ENCODE data around the gene ARL2.

The ARL2 gene

GRCh38 chr11:65064847-65065240 lies 50.9 kb downstream of the ARL2 start:
- H3K9me3 ChIP-seq (ENCODE audit: control insufficient read depth, insufficient read depth, low read length), result no peaks in the 10 kb centered on the region
- H3K9me2 ChIP-seq (replicated peaks; ENCODE audit: control insufficient read depth, low read length), result no peaks in the 10 kb centered on the region
- peaks cover 15% of the 10 kb centered on the region for H3K4me1 ChIP-seq (ENCODE audit: control insufficient read depth, low read length)
- no peak overlapping the region for H3K4me3 ChIP-seq (ENCODE audit: low read length)
- no peaks in the 10 kb centered on the region for H4K20me1 ChIP-seq (ENCODE audit: control insufficient read depth, insufficient read depth, low read depth, low read length)
- no peak overlapping the region for H3K4me2 ChIP-seq (ENCODE audit: low read length)
- H3K27ac ChIP-seq (ENCODE audit: low read depth, low read length), result no peak overlapping the region
- no peaks in the 10 kb centered on the region; the same call in 1 of the 2 replicates for H3K27me3 ChIP-seq (ENCODE audit: control insufficient read depth, low read length)
- no peak for TF ChIP-seq CTCF (IDR thresholded peaks at IDR 0.05; ENCODE audit: low read depth, low read length, poor library complexity, severe bottlenecking)
- no peak for TF ChIP-seq EZH2phosphoT487 (IDR thresholded peaks at IDR 0.05; ENCODE audit: borderline replicate concordance, low read length)
- H3K36me3 ChIP-seq (ENCODE audit: control insufficient read depth, low read length), result no peaks in the 10 kb centered on the region
- H3K79me2 ChIP-seq (ENCODE audit: control insufficient read depth, low read length), result no peaks in the 10 kb centered on the region
- no peaks in the 10 kb centered on the region for H3F3A ChIP-seq (ENCODE audit: control insufficient read depth, insufficient read depth)

- no peaks in the 10 kb centered on the region for H3K79me2 ChIP-seq (ENCODE audit: control insufficient read depth, low read length)
- no peaks in the 10 kb centered on the region for H3K36me3 ChIP-seq (ENCODE audit: control insufficient read depth, low read length)
- no peak overlapping the region for H3K4me3 ChIP-seq (ENCODE audit: low read length)
- TF ChIP-seq CTCF (IDR thresholded peaks at IDR 0.05; ENCODE audit: low read depth, low read length, poor library complexity, severe bottlenecking), result no peak
- TF ChIP-seq EZH2phosphoT487 (IDR thresholded peaks at IDR 0.05; ENCODE audit: borderline replicate concordance, low read length), result no peak
- H3K27ac ChIP-seq (ENCODE audit: low read depth, low read length), result no peak overlapping the region
- no peaks in the 10 kb centered on the region for H3K27me3 ChIP-seq (ENCODE audit: control insufficient read depth, low read length)
- H3K9me2 ChIP-seq (replicated peaks; ENCODE audit: control insufficient read depth, low read length), result no peaks in the 10 kb centered on the region
- no peaks in the 10 kb centered on the region for H3F3A ChIP-seq (ENCODE audit: control insufficient read depth, insufficient read depth)
- no peak overlapping the region for H3K4me2 ChIP-seq (ENCODE audit: low read length)
- H3K4me1 ChIP-seq (ENCODE audit: control insufficient read depth, low read length), result peaks cover 8% of the 10 kb centered on the region
- no peaks in the 10 kb centered on the region for H4K20me1 ChIP-seq (ENCODE audit: control insufficient read depth, insufficient read depth, low read depth, low read length)
- no peaks in the 10 kb centered on the region for H3K9me3 ChIP-seq (ENCODE audit: control insufficient read depth, insufficient read depth, low read length)
Measured at GRCh38 chr11:65065851-65066250, 51.9 kb downstream of the ARL2 start.

- H3K27ac ChIP-seq (ENCODE audit: low read depth, low read length), result no peak overlapping the region
- H3K4me3 ChIP-seq (ENCODE audit: low read length), result no peak overlapping the region
- H3K9me2 ChIP-seq (replicated peaks; ENCODE audit: control insufficient read depth, low read length), result no peaks in the 10 kb centered on the region
- H3F3A ChIP-seq (ENCODE audit: control insufficient read depth, insufficient read depth), result no peaks in the 10 kb centered on the region
- H3K36me3 ChIP-seq (ENCODE audit: control insufficient read depth, low read length), result no peaks in the 10 kb centered on the region
- H4K20me1 ChIP-seq (ENCODE audit: control insufficient read depth, insufficient read depth, low read depth, low read length), result no peaks in the 10 kb centered on the region
- TF ChIP-seq EZH2phosphoT487 (IDR thresholded peaks at IDR 0.05; ENCODE audit: borderline replicate concordance, low read length), result no peak
- TF ChIP-seq CTCF (IDR thresholded peaks at IDR 0.05; ENCODE audit: low read depth, low read length, poor library complexity, severe bottlenecking), result no peak
- H3K9me3 ChIP-seq (ENCODE audit: control insufficient read depth, insufficient read depth, low read length), result no peaks in the 10 kb centered on the region
- no peaks in the 10 kb centered on the region for H3K27me3 ChIP-seq (ENCODE audit: control insufficient read depth, low read length)
- no peaks in the 10 kb centered on the region for H3K79me2 ChIP-seq (ENCODE audit: control insufficient read depth, low read length)
- H3K4me1 ChIP-seq (ENCODE audit: control insufficient read depth, low read length), result peaks cover 4% of the 10 kb centered on the region
- H3K4me2 ChIP-seq (ENCODE audit: low read length), result no peak overlapping the region
Measured at GRCh38 chr11:65066315-65066714, 52.4 kb downstream of the ARL2 start.
